IgD-negative memory B cell (primary cell): ENCODE results near the gene RASGRF2. TPM values are rescaled to one million over a fixed set of nuclear protein-coding genes. Genes with fewer than 3 reads are reported as not detected.

Experiments used
- H3K27ac Mint-ChIP-seq, 3 donors: one replicate each; pipeline ENCODE4 v1.8.0; 2020 to 2022; ENCODE audit warnings: mild to moderate bottlenecking in 3 of 3, mixed read lengths in 3 of 3, moderate library complexity in 1 of 3
- H3K27me3 Mint-ChIP-seq: one replicate; pipeline ENCODE4 v1.8.0; 2021; ENCODE audit warnings: mixed read lengths
- H3K36me3 Mint-ChIP-seq: one replicate; pipeline ENCODE4 v1.8.0; 2020; ENCODE audit warnings: mild to moderate bottlenecking, mixed read lengths
- H3K4me1 Mint-ChIP-seq, 3 donors: one replicate each; pipeline ENCODE4 v1.8.0; 2020 to 2022; ENCODE audit warnings: mixed read lengths in 3 of 3, mild to moderate bottlenecking in 1 of 3
- H3K4me3 Mint-ChIP-seq, 4 donors: one replicate each; pipeline ENCODE4 v1.8.0; 2020 to 2022; ENCODE audit warnings: mild to moderate bottlenecking in 4 of 4, mixed read lengths in 4 of 4, moderate library complexity in 3 of 4
- H3K9me3 Mint-ChIP-seq, 3 donors: one replicate each; pipeline ENCODE4 v1.8.0; 2020 to 2021; ENCODE audit warnings: mixed read lengths in 3 of 3, mild to moderate bottlenecking in 1 of 3
- polyA plus RNA-seq: library from polyadenylated mRNA; unstranded; fragments of 300-500 nt; fragmentation: Illumina TruSeq; gene quantifications from one replicate; pipeline ENCODE4 v1.2.3, GENCODE V29; 2021

The RASGRF2 gene
- polyA plus RNA-seq, 1 donor from 2014 or later: 0.46 TPM

DNA sequence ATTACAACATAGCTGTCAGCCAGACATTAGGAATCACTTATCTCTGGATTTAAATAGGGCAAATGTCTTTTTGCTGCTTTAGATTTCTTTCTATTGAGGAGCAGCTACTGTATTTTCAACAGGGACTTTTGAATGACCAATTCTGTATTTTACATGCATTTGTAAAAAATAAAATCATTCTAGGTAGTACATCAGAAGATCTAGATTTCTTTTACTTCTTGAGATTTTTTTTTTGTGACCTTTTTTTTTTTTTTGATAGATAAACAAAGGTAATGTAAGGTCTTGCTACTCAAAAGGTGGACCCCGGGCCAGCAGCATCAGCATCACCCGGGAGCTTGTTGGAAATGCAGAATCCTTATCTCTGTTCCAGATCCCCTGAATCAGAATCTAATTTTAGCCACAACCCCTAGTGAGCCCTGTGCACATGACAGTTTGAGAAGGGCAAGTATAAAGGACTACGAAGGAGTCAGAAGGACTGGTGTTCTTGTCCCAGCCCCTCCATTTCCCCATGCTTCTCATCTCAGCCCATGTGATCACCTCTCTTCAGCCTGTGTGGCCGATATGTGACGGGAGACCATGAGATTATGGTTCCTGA is 235.3 kb downstream of the RASGRF2 start:
- H3K9me3 Mint-ChIP-seq: no peaks in the 10 kb centered on the region
- H3K4me3 Mint-ChIP-seq: no peak overlapping the region
- H3K4me1 Mint-ChIP-seq: peaks cover 3 to 6% (median 4%) of the 10 kb centered on the region in 3 donors
- H3K27ac Mint-ChIP-seq: no peak overlapping the region
- H3K27me3 Mint-ChIP-seq: peaks cover 5% of the 10 kb centered on the region
- H3K36me3 Mint-ChIP-seq: no peaks in the 10 kb centered on the region

DNA sequence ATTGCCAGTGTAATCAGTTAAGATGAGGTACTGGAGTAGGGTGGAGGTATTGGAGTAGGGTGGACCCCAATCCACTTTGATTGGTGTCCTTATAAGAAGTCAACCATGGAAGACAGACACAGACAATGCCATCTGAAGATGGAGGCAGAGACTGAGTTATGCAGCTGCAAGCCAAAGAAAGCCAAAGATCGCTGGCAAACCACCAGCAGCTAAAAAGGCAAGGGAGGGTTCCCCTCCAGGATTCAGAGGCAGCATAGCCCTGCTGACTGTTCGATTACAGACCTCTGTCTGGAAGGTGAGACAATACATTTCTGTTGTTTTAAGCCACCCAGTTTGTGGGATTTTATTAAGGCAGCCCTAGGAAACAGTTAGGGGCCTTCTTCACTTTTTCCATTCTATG is 242.5 kb downstream of the RASGRF2 start:
- Mint-ChIP-seq H3K9me3 (no peaks in the 10 kb centered on the region), H3K4me1 (no peaks in the 10 kb centered on the region), H3K27ac (no peak overlapping the region), H3K4me3 (no peak overlapping the region), H3K36me3 (no peaks in the 10 kb centered on the region), H3K27me3 (peaks cover 2% of the 10 kb centered on the region)

DNA sequence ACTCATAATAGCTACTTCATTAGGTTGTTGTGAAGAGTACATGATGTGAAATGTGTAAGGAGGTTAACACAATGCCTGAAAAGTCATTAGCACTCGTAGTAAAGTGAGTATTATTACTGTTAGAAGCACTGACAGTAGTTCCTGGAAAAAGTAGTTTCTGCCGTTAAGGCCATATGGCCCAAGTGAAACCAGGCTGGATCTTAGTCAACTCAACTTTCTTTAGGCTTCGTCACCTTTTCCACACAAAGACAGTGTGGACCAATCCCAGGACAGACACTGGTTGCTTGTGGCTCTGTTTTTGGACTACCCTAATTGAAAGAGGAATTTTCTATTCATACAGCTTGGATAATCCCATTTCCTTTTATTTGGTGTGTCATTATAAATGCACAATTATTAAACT is 243.6 kb downstream of the RASGRF2 start:
- Mint-ChIP-seq H3K36me3 (no peaks in the 10 kb centered on the region), H3K27me3 (peaks cover 2% of the 10 kb centered on the region), H3K27ac (no peak overlapping the region), H3K4me3 (no peak overlapping the region), H3K9me3 (no peaks in the 10 kb centered on the region), H3K4me1 (no peaks in the 10 kb centered on the region)

DNA sequence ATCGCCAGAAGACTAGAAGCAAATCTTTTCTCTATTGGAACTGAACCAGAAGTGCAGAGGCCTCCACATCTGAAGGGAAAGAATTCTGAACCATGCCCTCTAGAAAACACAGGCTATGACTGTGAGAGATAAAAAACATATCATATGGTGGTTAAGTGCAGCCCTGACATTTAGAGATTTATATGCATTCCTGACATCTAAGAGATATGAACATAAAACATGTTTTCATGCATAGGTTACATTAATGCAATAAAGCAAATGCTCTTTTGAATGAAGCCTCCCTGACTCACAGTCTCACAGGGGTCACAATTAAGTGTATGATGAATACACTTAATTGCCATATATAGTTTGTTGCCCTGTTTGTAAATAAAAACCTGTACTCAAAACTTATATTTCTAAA is 244.0 kb downstream of the RASGRF2 start:
- Mint-ChIP-seq H3K27ac (no peak overlapping the region), H3K9me3 (no peaks in the 10 kb centered on the region), H3K36me3 (no peaks in the 10 kb centered on the region), H3K4me3 (no peak overlapping the region), H3K4me1 (no peaks in the 10 kb centered on the region), H3K27me3 (peaks cover under 1% of the 10 kb centered on the region)

DNA sequence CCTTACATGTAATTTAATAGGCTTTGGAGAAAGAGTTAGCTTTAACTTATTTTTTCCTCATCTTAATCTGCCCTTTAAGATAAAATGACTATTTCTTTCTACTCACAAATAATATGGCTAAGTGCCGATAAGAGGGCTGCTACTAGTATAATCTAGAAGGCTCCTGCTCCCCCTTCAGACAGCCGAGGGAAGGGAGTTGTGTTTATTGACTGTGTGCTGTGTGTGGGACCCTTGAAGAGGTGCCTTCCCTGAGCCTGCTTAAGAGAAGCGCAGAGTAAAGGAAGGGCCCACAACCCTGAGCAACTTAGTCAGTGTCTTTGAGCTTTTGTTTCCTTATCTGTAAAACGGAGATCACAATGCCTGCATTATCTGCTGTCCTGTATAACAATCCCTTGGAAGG is 244.9 kb downstream of the RASGRF2 start:
- H3K27me3 Mint-ChIP-seq: no peaks in the 10 kb centered on the region
- no peaks in the 10 kb centered on the region for H3K9me3 Mint-ChIP-seq
- no peak overlapping the region for H3K4me3 Mint-ChIP-seq
- no peak overlapping the region for H3K27ac Mint-ChIP-seq
- H3K4me1 Mint-ChIP-seq: no peaks in the 10 kb centered on the region
- no peaks in the 10 kb centered on the region for H3K36me3 Mint-ChIP-seq

DNA sequence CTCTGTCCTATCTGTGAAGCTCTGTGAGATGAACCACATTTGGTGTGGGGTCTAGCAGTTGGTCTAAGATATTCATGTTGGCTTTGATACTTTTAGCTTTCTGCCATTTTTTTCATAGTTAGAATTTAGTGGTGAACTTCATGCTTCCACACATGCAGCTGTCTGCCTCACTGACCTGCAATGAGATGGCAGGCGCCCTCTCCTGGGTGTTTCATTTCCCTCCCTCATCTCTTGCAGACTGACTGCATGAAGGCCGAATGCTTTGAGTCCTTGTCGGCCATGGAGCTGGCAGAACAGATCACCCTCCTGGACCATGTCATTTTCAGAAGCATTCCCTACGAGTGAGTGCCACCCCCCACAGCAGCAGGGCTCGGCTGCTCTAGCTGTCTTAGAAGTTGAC is 246.8 kb downstream of the RASGRF2 start:
- H3K27me3 Mint-ChIP-seq: peaks cover 4% of the 10 kb centered on the region
- no peak overlapping the region for H3K4me3 Mint-ChIP-seq
- no peaks in the 10 kb centered on the region for H3K9me3 Mint-ChIP-seq
- no peak overlapping the region for H3K27ac Mint-ChIP-seq
- peaks cover 2 to 3% (median 3%) of the 10 kb centered on the region in 3 donors for H3K4me1 Mint-ChIP-seq
- H3K36me3 Mint-ChIP-seq: no peaks in the 10 kb centered on the region

DNA sequence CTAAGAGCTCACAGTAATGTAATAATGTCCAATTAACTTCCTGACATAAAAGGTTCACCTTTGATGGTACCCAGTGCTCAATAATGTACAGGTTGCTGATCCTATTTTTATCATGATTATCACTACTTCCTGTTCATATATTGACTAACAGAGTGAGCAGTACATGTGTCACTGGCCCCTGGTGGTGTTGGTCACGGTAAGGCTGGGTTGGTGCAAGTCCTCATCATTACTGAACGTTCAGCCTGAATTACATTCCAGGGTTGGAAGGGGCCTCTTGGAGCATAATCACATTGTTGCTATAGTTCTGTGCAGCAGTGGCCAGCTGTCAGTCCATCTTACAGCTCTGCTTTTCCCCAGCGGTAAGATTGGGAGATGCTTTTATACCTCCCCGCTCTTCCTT is 248.7 kb downstream of the RASGRF2 start:
- no peak overlapping the region for H3K27ac Mint-ChIP-seq
- no peaks in the 10 kb centered on the region for H3K9me3 Mint-ChIP-seq
- H3K27me3 Mint-ChIP-seq: peaks cover 8% of the 10 kb centered on the region
- H3K4me3 Mint-ChIP-seq: no peak overlapping the region
- H3K4me1 Mint-ChIP-seq: peaks cover 7% of the 10 kb centered on the region in 3 donors
- H3K36me3 Mint-ChIP-seq: no peaks in the 10 kb centered on the region

DNA sequence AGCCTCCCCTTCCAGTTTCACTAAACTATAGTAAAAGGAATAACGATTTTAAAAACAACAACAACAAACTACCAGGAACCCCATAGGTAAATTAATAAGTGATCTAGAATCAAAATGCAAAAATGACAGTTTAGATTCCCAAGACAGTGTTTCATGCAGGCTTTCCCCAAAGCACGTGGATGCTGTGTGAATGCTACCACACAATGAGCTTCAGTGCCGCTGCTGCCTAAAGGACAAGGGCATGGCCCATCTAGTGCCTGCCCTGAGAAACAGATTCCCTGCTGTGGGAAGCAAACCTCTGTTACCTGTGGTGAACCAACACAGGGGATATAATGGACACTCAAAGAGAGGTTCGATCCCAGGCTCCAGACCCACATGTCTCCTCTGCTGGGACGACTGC is 249.2 kb downstream of the RASGRF2 start:
- Mint-ChIP-seq H3K9me3 (no peaks in the 10 kb centered on the region), H3K27me3 (peaks cover 8% of the 10 kb centered on the region), H3K4me3 (no peak overlapping the region), H3K4me1 (peaks cover 7% of the 10 kb centered on the region in 3 donors), H3K27ac (no peak overlapping the region), H3K36me3 (no peaks in the 10 kb centered on the region)

DNA sequence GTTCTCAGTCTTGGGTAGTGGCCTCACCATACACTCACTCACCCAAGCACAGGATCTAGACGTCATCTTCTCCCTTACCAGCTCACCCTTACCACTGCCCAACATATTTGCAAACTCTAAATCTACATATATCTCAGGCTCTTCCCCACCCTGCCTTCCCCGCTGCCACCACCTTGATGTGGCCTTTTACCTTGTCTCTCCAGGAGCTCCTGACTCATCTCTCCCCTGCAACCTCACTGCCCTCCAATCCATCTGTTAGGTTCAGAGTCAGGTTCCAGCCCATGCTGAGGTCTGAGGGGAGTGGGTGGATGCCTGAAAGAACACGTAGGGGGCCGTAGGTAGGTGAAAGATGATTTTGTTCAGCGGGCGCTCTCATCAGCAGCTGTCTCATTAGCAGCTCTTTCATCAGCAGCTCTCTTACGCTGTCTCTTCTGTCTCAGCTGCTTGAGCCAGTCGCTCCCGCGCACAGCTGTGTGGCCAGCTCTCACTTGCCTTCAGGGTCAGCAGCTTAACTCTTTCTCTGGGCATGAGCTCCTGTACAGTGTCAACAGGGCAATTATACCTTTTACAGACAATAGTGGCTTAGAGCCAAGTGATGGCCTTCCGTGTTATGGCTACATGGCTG is 249.8 kb downstream of the RASGRF2 start:
- Mint-ChIP-seq H3K27ac (no peak overlapping the region), H3K27me3 (peaks cover 8% of the 10 kb centered on the region), H3K36me3 (no peaks in the 10 kb centered on the region), H3K4me3 (no peak overlapping the region), H3K4me1 (peaks cover 7 to 10% (median 7%) of the 10 kb centered on the region in 3 donors), H3K9me3 (no peaks in the 10 kb centered on the region)

DNA sequence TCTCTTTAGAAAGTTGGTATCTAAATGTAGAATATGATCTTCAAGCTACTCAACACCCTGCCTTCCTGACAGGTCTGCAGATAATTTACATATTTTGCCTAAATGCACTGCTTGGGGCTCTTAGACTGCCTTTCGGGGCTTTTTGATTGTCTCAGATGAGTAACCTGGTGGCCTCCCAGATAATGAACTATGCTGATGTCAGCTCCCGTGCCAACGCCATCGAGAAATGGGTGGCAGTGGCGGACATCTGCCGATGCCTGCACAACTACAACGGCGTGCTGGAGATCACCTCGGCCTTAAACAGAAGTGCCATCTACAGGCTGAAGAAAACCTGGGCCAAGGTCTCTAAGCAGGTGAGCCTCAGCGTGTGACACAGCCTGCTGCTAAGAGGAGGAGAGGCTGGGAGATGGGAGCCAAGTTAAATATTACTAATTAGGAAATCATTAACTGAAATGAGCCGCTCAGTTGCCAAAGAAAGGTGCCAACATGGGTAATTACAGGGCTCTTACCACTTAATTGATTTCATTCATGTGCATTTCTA is 252.1 kb downstream of the RASGRF2 start:
- peaks cover 7 to 10% (median 8%) of the 10 kb centered on the region in 3 donors for H3K4me1 Mint-ChIP-seq
- H3K9me3 Mint-ChIP-seq: no peaks in the 10 kb centered on the region
- peak overlapping the region in 1 of 3 donors; percentile 77 for H3K27ac Mint-ChIP-seq
- no peaks in the 10 kb centered on the region for H3K36me3 Mint-ChIP-seq
- peaks cover 8% of the 10 kb centered on the region for H3K27me3 Mint-ChIP-seq
- H3K4me3 Mint-ChIP-seq: peak overlapping the region in 3 of 4 donors; percentile 64 to 93 (median 89)

DNA sequence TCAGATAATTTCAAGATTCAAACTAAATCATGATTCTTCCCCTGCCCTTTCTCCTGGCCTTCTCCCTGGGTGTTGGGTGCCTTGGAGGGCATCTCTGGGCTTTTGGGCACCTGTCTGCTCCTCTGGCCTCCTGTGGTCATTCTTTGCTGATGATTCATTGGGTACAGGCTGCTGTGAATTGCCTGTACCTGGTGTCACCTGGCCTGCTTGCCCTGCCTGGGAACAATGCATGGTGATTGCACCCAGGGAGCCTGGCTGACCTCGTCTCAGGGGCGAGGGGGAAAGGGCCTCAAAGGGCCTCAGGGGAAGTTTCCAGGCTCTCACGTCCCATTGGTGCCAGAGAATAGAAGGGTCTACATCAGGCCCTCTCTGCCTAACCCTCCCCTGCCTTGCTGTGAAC is 252.9 kb downstream of the RASGRF2 start:
- H3K4me1 Mint-ChIP-seq: peaks cover 7 to 10% (median 8%) of the 10 kb centered on the region in 3 donors
- no peak overlapping the region for H3K4me3 Mint-ChIP-seq
- H3K36me3 Mint-ChIP-seq: no peaks in the 10 kb centered on the region
- H3K9me3 Mint-ChIP-seq: no peaks in the 10 kb centered on the region
- peaks cover 8% of the 10 kb centered on the region for H3K27me3 Mint-ChIP-seq
- peak overlapping the region in 1 of 3 donors; percentile 19 for H3K27ac Mint-ChIP-seq

DNA sequence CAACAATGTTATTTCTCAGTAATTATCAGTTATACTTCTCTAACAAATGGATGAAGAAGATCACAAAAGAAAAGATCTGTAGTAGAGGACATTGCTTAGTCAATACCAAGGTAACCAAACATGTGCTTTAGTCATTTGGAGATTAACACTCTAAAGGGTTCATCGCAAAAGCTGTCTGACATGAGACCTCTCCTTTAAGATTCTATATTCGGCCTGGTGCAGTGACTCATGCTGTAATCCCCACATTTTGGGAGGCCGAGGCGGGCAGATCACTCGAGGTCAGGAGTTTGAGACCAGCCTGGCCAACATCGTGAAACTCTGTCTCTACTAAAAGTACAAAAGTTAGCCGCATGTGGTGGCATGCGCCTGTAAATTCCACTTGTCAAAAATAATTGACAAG is 254.7 kb downstream of the RASGRF2 start:
- H3K27ac Mint-ChIP-seq: no peak overlapping the region
- peaks cover 8% of the 10 kb centered on the region for H3K27me3 Mint-ChIP-seq
- H3K4me1 Mint-ChIP-seq: peaks cover 7 to 10% (median 8%) of the 10 kb centered on the region in 3 donors
- H3K4me3 Mint-ChIP-seq: no peak overlapping the region
- peaks cover 4% of the 10 kb centered on the region for H3K36me3 Mint-ChIP-seq
- no peaks in the 10 kb centered on the region for H3K9me3 Mint-ChIP-seq

DNA sequence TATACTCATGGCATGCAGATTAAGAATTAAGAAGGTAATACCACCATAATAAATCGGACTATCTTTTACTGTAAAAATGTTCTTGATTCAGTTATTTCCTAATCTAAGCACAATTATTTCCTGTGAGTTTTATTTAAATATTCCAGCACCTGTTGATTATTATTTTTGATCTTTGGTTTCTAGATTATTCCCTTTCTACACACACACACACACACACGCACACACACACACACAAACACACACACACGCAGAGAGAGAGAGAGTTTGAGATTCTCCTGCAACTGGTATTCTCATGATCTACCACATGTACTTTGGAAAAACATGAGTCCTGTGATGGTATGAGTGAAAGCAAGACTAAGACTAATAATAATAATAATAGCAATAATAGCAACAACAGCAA is 256.0 kb downstream of the RASGRF2 start:
- Mint-ChIP-seq H3K4me3 (no peak overlapping the region), H3K4me1 (peaks cover 7 to 10% (median 8%) of the 10 kb centered on the region in 3 donors), H3K27ac (no peak overlapping the region), H3K27me3 (peaks cover 3% of the 10 kb centered on the region), H3K9me3 (no peaks in the 10 kb centered on the region), H3K36me3 (peaks cover 4% of the 10 kb centered on the region)

DNA sequence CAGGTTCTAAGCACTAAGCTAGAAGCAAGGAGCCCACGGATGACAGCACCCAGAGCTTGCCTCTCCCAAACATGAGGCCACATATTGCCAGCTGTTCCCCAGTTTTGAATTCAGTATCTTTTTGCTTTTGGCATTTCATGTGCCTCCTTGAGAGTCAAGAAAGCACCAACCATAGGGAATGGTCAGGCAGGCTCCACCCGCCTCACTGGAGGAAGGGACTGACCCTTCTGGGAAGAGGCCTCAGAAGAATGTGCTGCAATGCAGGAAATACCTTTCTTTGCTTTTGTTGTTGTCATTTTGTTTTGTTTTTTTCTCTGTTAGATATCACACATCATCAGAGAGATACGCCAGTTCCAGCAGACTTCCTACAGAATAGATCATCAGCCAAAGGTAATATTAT is 259.2 kb downstream of the RASGRF2 start:
- H3K27me3 Mint-ChIP-seq: no peaks in the 10 kb centered on the region
- no peak overlapping the region for H3K4me3 Mint-ChIP-seq
- peak overlapping the region in 1 of 3 donors; percentile 2 for H3K27ac Mint-ChIP-seq
- no peaks in the 10 kb centered on the region for H3K9me3 Mint-ChIP-seq
- peaks cover 0 to 2% (median 2%) of the 10 kb centered on the region in 3 donors for H3K4me1 Mint-ChIP-seq
- H3K36me3 Mint-ChIP-seq: peaks cover 6% of the 10 kb centered on the region

DNA sequence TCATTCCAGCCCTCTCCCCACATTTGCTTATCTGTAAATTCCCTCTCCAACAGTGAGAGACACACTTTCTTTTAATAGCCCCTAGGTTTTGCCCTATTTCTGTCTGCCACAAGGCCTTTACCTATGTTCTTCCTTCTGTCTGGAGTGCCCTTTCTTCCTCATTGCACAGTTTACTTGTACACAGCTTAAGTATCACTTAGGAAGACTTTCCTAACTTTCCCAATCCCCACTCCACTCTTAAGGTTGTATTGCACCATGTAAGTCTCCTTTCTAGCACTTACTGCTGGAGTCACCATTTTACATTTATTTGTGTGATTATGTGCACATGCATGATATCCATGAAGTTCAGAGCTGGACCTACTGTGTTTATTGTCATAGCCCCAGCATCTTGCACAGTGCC is 262.1 kb downstream of the RASGRF2 start:
- no peaks in the 10 kb centered on the region for H3K27me3 Mint-ChIP-seq
- peaks cover 6% of the 10 kb centered on the region for H3K36me3 Mint-ChIP-seq
- no peaks in the 10 kb centered on the region for H3K4me1 Mint-ChIP-seq
- H3K27ac Mint-ChIP-seq: no peak overlapping the region
- H3K9me3 Mint-ChIP-seq: no peaks in the 10 kb centered on the region
- H3K4me3 Mint-ChIP-seq: no peak overlapping the region

DNA sequence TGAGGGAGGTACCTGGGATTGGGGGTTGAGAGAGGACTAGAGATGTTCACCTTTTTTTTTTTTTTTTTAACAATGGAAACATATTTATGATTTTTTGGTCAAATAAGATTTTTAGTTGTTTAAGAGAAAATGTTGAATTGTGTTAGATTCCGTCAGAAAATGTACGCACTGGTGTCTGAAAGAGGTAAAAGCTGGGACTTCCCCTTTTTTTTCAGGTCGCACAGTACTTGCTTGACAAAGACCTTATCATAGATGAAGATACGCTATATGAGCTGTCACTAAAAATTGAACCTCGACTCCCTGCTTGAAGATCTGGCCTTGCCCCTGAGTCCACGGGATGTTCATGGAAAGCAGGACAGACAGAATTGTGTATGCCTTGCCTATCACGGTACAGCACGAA is 265.3 kb downstream of the RASGRF2 start:
- H3K36me3 Mint-ChIP-seq: peaks cover 1% of the 10 kb centered on the region
- no peaks in the 10 kb centered on the region for H3K9me3 Mint-ChIP-seq
- no peak overlapping the region for H3K27ac Mint-ChIP-seq
- no peaks in the 10 kb centered on the region for H3K27me3 Mint-ChIP-seq
- H3K4me3 Mint-ChIP-seq: peak overlapping the region in 2 of 4 donors; percentile 3 to 70
- H3K4me1 Mint-ChIP-seq: no peaks in the 10 kb centered on the region
